HG02763 (cell line): ENCODE results near the gene AKAP7.

ENCODE experiments used
- ATAC-seq: cut with Tn5 transposase; IDR thresholded peaks from one replicate; pipeline ENCODE4 v1.9.1; 2021; ENCODE audit warnings: mild to moderate bottlenecking, moderate library complexity; ENCODE audit not compliant: unreplicated experiment

Gene AKAP7

DNA sequence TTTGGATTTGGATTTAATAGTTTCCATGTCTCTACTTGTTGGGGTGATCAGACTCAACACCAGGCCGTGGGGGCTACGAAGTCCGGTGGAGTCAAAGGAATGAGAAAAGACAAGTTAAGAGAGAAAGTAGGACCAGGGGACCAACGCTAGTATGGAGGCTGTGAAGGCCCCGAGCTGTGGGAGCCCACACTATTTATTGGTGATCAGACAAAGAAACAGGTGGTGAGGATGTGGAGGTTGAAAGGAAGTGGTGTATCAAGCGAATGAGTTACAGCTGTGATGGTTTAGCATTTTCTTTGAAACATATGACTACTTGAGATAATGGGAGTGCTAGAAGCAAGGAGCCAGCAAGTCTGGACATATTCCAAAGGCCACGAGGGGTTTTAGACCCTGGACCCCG is 62.4 kb downstream of the AKAP7 start:
- ATAC-seq = no peak

- peak; percentile 100 for ATAC-seq
Measured at GRCh38 chr6:131199568-131200272, 64.5 kb downstream of the AKAP7 start.

DNA sequence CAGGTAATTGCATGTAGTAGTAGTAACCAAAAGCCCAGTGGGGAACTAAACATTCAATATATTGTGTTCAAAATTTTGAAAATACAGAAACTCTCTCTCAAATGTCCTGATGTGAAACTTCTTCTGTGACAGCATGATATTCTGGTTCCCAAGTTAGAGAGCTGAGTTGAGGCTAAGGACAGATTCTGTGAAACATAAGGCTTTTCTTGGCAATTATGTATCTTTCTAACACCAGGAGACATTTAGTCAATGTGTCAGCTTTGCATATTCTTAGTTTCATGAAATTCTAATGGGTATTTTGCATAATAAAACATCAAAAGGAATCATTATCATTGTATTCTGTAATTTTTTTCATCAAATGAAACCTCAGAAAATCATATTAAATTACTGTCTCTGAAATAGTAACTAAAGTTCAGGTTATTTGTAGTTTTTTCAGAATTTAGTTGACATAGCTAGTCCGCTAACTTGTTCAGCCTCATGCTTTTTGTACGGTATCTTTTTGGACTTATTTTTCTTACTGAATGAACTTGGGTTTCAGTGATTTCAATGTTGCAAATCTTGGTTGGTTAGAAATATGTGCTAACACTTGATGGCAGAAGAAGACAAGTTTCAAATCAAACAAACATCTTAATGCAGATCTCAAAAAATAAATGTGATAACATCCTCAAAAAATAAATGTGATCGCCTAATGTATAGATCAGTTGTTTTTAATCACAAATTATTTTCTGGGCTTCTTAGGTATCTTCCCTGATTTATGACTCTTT is 70.4 kb downstream of the AKAP7 start:
- no peak for ATAC-seq

DNA sequence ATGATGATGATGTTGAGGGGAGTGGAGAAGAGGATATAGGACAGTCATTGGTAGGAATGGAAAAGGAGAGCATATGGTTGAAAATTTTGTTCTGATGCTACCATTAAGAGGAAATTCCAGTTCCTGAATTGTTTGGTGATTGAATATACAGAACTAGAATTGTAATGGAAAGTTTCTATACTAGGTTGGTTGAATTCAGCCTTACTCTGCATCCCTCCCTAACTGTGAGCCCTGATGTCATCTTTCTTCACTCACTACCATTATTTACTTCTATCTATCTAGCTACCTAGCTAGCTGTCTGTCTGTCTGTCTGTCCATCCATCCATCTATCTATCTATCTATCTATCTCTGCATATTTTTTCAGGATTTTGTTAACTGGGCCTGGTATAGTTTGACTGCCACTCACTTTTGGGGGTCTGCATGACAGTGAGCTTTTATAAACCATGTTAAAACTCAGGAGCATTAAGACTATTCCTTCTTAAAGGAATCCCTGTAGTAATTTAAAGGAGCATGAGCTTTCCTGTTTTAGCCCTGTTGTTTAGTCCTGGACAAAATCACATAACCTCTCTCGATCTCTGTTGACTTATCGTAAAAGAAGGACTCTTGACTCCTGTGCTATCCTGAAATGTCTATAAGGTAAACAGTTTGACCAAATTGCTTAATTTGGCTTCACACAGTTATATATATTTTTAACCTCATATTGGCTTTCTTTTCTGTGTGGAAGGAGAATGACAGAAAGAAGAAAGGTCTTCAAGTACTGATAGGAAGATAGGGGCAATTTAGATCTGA is 71.4 kb downstream of the AKAP7 start:
- ATAC-seq = no peak

GRCh38 chr6:131208787-131209186 is 73.5 kb downstream of the AKAP7 start:
- no peak for ATAC-seq

- ATAC-seq = no peak
Measured at GRCh38 chr6:131210469-131210868, 75.2 kb downstream of the AKAP7 start.

GRCh38 chr6:131212024-131212423 is 76.8 kb downstream of the AKAP7 start:
- no peak for ATAC-seq

- no peak for ATAC-seq
Measured at GRCh38 chr6:131212913-131213312, 77.6 kb downstream of the AKAP7 start.

GRCh38 chr6:131213501-131213990 is 78.3 kb downstream of the AKAP7 start:
- no peak for ATAC-seq

- ATAC-seq = no peak
Measured at GRCh38 chr6:131215219-131215618, 80.0 kb downstream of the AKAP7 start.

GRCh38 chr6:131216246-131216645 is 81.0 kb downstream of the AKAP7 start:
- ATAC-seq = no peak

DNA sequence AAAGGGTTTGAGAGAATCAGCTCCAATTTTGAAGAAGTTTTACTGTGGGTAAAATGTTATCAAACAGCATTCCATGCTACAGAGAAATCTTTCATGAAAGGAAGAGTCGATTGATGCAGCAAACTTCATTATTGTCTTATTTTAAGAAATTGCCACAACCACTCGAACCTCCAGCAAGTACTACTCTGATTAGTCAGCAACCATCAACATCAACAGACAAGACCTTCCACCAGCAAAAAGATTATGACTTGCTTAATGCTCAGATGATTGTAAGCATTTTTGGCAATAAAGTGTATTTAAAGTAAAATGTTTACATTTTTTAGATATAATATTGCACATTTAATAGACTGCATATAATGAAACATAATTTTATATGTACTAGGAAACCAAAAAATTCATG is 87.5 kb downstream of the AKAP7 start:
- ATAC-seq = no peak

DNA sequence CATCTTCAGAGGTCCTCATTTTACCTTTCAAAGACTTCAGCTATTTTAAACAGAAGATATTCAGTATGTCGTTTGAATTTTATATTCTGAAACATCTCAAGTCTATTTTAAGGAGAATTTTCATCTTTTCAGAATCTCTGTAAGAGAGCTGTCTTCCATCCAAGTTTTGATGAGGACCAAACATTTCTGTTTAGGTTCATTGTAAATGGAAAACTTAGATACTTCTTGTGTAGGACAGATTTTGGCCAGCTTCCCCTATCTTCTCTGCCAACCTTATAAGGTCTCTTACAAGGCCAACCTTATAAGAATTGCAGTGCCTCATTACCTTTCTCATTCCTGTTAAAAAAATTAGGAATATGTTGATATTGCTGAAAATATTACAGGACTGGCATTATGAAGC is 88.1 kb downstream of the AKAP7 start:
- no peak for ATAC-seq

- no peak for ATAC-seq
Measured at GRCh38 chr6:131225127-131225526, 89.9 kb downstream of the AKAP7 start.

DNA sequence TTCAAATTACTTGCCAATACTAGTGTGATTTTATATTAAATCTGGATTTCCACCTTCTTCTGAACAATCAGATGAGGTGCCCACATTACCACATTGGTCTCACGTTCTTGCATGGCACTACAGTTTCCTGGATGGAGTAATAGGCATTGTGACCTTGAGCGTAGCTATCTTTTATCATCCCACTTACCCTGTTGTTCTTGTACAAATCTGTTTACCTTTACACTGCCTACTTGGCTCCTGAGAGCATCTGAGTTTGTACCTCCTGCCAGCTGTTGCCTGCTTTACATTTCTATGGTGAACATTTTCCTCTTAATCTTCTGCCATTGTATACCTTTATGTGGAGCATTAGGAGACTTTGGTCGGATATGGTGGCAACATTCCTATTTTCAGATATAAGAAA is 90.7 kb downstream of the AKAP7 start:
- ATAC-seq = no peak

DNA sequence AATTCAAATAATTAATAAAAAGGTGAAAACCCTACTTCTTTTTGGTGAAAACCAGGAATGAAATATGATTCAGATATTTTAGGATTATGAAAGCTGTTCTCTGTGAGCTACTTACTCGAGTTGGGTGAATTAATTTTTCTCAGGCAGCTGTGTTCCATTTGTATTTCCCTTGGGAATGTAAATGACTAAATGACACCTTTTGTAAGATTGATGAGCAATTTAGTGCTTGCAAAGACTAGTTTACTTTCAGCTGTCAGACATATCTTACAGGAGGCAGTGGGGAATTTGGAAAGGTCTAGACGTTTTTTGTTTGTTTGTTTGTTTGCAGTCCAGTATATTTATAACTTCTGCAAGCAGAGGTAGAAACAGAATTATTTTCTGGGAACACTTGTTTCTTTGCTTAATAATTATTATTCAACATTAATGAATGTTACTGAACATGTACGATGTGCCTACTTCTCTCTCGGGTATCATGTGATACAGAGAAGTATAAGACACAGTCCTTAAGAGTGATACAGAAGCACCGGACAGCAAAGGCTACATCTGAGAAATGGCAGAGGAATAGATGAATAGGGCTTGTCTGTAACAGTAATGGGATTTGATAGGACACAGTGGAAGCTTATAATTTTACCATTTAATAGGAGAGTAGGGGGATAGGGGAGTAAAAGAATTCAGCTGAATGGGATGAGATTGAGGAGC is 91.3 kb downstream of the AKAP7 start:
- ATAC-seq = no peak

DNA sequence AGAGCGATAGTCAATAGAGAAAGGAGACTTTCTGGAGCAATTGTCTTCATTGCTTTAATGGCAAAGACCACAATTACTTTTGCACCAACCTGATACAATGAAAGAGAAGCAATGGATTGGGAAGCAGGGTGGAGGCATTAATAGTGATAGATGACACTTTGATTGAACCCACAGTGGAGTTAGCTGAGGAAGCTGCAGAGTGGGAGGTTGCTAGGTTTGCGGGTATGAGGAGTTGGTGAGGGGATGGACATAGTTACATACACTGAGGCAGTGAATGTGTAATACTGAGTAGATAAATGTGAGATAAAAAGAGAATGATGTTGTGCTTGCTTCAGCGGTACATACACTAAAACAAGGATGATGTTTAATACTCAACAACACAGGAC is 91.9 kb downstream of the AKAP7 start:
- no peak for ATAC-seq

- ATAC-seq = no peak
Measured at GRCh38 chr6:131231103-131231502, 95.8 kb downstream of the AKAP7 start.

DNA sequence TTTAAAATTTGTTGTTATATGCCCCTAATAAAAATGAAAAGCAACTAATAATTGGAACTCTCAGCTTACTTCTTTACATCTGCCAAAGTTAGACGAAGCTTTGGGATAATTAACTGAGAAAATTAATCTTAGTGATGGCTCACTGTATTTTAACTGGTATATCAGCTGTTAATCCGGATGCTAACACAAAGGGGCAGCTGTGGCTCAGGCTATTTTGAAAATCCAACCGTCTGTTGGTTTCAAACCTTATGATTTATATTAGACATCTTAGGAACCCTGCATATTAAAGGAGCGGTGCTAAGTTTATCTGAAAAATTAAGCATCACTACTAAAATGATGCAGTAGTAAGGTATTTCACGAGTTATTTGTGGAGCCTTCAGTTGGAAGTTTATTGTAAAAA is 96.6 kb downstream of the AKAP7 start:
- no peak for ATAC-seq

DNA sequence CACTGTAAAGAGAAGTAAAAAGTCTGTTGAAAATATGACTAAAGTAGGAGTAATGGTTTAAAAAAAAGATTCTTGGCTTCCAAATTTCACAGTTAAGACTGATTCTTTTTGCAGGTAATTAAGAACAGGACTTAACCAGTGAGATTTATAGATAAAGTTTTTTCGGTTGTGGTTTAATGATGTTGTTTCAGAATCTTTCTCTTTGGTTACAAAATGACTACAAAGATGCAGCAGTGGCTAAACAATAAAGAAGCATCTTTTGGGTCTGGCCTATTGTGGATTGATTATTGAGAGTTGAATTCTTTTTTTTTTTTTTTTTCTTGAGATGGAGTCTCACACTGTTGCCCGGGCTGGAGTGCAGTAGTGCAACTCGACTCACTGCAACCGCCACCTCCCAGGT is 109.7 kb downstream of the AKAP7 start:
- no peak for ATAC-seq

- ATAC-seq = peak; percentile 84
Measured at GRCh38 chr6:131250122-131250521, 114.9 kb downstream of the AKAP7 start.
